NB4 (cell line): ENCODE measurements around the gene SIGLEC11.

Source experiments
- TF ChIP-seq, protein P1 (sequence below): IDR thresholded peaks from 2 replicates; pipeline ENCODE4 v1.6.1; 2011; ENCODE audit warnings: low read depth, low read length
- TF ChIP-seq, protein P2 (sequence below): IDR thresholded peaks from one replicate; pipeline ENCODE4 v1.5.1; 2012; ENCODE audit warnings: low read depth, low read length

- TF ChIP-seq, protein P1, sequence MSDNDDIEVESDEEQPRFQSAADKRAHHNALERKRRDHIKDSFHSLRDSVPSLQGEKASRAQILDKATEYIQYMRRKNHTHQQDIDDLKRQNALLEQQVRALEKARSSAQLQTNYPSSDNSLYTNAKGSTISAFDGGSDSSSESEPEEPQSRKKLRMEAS, result 0 out of 2 replicates have a peak, but pooled peaks have one; percentile 15
- TF ChIP-seq, protein P2, sequence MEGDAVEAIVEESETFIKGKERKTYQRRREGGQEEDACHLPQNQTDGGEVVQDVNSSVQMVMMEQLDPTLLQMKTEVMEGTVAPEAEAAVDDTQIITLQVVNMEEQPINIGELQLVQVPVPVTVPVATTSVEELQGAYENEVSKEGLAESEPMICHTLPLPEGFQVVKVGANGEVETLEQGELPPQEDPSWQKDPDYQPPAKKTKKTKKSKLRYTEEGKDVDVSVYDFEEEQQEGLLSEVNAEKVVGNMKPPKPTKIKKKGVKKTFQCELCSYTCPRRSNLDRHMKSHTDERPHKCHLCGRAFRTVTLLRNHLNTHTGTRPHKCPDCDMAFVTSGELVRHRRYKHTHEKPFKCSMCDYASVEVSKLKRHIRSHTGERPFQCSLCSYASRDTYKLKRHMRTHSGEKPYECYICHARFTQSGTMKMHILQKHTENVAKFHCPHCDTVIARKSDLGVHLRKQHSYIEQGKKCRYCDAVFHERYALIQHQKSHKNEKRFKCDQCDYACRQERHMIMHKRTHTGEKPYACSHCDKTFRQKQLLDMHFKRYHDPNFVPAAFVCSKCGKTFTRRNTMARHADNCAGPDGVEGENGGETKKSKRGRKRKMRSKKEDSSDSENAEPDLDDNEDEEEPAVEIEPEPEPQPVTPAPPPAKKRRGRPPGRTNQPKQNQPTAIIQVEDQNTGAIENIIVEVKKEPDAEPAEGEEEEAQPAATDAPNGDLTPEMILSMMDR, result no peak
Observed at GRCh38 chr19:49954092-49954829, 6.7 kb downstream of the SIGLEC11 start.
